GM19328 (cell line): ENCODE measurements around the gene KCNIP1.

ENCODE experiments used
- ATAC-seq: cut with Tn5 transposase; IDR thresholded peaks from one replicate; pipeline ENCODE4 v1.9.1; 2021; ENCODE audit warnings: mild to moderate bottlenecking, moderate library complexity; ENCODE audit not compliant: unreplicated experiment

Gene KCNIP1

DNA sequence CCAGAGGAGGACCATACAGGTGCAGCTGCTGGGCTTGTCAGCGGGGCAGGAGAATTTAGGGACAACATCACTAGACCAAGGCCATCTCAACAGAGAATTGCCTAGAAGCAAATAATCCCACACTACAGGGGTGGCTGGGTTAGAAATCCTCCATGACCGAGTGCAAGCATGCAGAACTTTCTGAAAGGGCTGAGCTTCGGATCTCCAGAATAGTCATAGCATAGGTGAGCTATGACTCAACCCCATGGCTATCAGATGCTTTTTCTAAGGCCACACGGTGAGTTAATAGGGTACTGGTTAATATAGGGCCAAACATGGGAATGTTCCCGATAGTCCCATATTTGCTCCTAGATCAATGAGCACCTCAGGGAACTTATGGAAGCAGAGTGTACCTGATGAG, 4.2 kb downstream of the KCNIP1 start:
- ATAC-seq = no peak

DNA sequence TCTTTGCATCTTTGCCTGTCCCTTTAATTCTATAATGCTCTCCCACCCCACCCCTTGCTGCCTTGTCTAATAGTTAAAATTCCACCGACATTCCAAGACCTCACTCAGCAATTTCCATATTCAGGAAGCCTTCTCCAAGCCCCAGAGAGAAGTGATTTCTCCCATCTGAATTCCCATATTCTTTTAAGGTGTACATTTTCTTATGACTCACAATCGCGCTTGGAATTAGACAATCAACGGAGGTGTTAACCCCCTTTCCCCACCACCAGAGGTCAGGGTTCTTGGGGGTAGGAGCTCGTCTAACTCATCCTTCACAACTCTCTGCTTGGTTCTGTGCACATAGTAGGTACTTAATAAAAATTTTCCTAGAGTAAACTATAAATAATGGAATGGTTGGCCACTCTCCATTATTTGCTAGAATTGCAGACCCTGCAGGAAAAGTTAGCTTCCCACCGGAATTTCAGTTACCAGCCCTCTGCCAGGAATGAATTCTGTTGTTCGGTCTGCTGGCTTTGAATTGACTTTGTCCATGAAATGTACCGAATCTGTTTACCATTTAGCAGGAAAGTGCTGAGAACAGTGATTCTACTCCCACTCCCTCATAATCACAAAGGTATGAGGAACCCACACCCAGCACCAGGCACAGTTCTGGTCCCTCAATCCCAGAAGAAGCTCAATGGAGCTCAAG, 5.0 kb downstream of the KCNIP1 start:
- ATAC-seq = no peak

DNA sequence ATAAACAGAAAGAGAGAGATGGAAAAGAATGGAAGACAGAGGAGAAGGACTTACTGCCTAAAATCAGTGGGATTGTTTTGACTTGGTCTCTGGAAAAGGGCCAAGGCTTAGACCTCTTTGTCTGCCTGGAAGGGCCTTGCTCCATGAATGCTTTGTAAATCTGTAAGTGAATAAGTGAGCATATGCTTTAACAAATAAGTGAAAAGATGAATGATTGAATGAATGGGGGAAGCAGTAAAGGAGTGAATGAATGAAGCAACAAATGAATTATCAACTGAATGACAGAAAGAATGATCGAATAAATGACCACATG, 5.5 kb downstream of the KCNIP1 start:
- ATAC-seq = no peak

DNA sequence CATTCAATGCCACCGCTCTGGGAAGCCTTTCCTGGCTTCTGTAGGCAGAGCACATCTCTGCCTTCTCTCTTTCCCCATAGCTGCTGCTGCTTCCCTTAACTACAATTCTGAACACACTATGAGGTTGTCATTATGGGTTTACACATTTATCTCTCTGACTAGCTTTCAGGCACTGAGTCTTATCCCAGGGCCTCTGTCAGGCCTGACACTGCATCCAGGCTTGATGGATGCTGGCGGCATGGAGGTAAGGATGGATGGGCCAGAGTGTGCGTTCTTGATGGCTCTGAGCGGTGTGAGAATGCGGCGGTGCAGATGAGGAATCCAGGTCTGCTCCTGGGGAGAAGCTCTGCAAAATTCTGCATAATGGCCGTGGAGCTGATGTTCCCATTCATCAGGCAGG, 6.3 kb downstream of the KCNIP1 start:
- ATAC-seq = no peak

DNA sequence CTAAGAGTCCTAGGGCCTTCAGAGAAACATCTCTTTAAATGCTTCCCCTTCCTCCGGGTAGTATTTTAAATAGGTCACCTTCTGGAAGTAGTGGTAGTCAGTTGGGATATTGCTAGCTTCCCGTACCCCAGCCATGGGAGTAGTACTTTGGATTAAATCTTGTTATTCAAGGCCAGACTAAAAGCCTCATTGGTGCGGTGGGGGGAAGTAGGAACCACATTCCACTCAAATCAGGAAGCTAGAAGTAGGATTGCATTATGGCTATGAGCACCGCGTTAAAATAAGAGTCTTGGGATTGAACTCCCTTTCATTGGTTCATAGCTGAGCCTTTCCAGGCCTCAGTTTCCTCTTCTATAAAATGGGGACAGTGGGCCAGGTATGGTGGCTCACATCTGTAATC, 6.7 kb downstream of the KCNIP1 start:
- no peak for ATAC-seq

DNA sequence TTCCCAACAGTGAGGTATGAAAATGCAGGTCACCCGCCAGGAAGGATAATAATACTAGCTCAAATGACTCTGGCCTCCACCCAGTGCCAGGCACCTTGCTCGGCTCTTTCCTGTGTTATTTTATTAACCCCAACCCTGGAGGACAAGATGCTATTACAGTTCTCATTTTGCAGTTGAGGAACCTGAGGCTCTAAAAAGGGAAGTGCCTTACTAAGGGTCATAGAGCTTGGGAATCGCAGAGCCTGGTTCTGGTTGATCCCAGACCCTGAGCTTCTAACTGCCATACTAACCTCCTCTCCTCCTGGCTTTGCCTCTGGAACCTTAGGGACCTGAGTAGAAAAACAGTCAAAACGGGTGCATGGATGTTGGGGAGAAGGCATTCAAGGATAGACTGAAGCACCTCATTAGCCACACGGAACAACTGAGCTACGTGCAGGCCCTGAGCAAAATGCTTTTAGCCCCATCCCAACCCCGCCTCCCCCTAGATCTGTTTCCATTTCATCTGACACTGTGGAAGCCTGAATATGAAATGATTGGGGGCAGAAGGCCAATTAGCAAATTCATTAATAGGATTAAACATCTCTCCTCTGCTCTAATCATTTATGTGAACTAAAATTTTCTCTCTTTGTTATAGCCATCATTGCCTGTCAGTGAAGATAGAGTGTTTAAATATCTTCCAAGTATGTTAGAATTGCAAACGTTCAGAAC, 7.9 kb downstream of the KCNIP1 start:
- no peak for ATAC-seq

DNA sequence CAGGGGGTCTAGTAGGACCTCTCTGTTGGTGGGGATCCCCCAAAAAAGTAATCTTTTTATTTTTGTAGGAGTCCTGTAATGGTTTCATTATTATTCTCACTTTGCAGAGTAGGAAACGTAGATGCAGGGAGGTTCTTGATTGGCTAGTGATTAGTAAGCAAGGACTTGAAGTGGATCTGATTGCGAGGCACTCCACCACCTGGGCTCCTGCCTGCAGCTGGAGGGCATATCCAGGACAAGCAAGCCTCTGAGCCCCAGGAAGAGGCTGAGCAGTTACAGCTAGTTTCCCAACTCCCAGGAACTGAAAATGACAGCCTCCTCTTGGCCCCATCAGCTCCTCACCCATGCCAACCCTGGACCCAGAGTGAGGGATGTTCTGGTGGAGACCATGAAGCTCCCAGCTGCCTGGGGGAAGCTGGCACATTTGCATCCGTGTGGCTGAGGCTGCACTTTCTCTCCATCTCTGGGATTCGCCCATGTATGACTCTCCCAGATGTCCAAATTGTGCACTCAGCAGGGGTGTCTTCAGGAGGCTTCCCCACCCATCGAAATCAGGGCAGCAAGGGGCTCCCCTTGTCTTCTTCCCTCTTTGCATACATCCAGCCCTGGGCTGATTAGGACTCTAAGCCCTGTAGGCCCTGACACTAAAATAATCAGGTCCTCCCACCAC, 10.2 kb downstream of the KCNIP1 start:
- ATAC-seq = no peak

DNA sequence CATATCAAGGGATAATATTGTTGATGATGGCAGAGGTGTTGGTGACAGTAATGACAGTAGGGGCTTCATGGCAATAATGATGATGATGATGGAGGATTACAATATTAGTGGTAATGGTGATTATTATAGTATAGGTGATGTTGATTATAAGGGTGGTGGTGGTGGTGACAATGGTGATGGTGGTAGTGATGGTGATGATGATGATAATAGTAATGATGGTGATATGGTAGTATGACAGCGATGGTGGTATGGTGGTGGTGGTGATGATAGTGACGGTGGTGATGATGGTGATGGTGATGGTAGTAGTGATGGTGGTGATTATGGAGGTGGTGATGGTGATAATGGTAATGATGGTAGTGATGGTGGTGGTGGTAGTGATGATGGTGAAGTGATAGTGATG, 13.6 kb downstream of the KCNIP1 start:
- ATAC-seq = no peak

DNA sequence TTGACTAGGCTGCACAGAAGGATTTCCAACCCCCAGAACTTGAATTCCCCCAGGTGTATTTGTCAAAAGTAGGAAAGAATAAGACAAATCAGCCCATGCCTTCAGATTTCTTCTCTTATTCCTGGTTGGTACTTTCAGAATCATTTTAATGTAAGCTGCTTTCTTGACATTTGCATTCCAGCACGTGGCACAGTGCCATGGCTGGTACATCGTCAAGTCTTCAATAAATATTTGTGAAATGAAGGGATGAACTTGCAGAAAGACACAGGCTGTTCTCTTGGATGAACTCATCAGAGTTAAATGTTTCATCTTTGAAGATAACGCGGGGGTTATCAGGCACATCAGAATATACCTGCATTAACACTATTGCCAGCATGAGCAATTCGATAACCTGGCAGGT, 14.5 kb downstream of the KCNIP1 start:
- ATAC-seq = no peak

DNA sequence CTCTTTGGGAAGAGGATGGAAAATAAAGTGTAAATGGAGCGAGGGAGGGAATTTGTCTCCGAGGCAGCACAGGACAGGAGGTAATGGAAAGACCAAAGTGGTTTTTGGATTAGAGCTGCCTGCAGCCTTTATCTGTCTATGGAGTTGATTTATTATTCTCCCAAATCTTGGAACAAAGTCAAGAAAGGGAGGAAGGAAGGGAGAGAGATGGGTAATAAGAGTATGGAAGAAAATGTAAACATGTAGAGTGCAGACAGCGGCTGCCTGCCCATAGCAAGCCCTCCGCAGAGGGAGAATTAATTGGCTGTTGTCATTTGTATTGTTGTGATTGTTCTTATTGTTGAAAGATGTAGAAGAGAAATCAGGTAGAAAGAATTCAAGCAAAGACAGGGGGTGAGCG, 15.7 kb downstream of the KCNIP1 start:
- no peak for ATAC-seq

DNA sequence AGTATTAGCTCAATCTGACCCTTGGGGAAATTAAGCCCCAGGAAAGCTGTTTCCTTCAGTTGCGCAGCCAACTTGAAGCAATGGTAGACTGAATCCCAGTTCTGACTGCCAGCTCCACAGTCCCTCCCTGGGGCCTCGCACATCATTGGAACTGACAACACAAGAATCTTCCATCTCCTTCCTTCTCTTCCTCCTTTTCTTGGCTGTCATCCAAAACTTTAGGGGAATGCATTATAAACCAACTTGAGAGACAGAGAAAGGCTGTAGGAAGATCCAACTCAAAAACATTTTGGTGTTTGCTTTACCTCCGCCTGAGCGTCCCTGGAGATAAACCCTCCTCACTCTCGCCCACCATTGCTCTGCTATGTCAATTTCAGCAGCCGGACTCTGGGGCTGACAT, 16.6 kb downstream of the KCNIP1 start:
- no peak for ATAC-seq

DNA sequence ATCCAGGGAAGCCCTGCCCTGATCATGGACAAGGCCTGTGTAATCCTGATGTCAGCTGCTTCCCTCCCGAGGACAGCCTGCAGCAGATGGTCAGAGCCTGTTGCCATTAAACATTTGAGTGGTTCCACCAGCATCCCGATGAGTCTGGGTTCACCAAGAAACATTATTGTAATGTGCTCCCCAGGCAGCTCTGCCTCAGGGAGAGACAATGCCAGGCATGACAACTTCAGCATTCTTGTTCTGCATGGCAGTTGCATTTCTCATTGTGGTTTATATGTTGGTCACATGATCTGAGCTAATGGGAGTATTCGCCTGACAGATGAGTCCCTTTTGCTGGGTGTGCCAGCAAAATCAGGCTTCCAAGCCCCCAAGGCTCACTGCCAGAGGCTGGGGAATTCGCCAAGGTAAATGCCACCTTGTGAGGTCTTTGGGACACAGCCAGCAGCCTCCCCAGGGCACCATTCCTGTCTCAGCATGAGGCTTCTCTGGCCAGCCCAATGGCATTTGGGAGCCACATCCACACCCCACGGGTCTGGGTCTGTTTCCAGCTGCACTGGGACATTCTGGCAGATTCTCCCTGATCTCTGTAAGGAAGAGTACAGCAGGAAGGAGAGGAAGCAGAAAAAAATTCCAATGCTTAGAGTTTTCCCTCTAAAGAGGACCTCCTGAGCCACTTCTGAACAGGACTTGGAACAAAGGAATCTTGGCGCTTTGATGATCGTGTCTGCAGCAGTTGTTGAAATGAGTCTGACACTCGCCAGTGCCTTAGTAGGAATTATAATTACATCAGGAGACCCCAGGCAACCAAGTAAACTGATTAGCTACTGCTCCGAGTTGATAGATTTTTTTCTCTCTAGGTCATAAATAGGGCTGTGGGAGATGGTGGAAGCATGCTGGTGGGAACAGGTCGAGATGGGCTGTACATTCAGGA, 18.7 kb downstream of the KCNIP1 start:
- no peak for ATAC-seq

DNA sequence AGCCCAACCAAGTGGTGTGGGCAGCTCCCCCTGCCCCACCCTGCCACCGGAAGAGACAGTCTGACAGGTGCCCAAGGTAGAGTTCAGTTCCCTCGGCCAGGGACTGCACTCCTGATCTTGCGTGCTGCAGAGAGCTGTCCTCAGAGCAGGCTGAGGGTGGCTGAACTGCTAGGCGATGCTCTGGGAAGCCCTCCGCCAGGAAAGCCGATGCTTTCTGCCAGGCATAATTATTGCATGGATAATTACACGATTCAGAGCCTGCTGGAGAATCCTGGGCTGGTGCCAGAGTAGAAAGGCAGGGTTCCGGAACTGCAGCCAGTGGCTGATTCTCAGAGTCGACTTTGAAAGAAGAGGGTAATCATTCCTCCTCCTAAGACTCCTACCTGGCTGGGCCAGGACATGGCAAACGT, 19.3 kb downstream of the KCNIP1 start:
- ATAC-seq = no peak

DNA sequence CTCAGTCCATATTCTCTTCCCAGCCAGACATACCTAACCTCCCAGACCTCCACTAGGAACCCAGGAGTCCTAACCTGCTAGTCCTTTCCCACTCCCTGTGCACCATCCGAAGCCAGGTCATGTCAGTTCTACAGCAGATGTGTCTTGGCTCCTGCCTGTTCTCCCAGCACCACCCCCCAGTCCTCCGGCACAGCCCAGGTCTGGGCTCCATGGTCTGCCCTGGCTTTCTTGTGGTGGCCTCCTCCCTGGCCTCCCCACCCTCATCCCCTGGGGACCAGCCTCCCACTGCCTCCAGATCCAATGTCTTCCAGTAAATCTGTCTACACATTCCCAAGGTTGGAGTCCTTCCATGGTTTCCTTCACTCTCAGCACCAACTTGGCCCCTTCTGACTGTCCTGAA, 20.0 kb downstream of the KCNIP1 start:
- ATAC-seq = no peak

DNA sequence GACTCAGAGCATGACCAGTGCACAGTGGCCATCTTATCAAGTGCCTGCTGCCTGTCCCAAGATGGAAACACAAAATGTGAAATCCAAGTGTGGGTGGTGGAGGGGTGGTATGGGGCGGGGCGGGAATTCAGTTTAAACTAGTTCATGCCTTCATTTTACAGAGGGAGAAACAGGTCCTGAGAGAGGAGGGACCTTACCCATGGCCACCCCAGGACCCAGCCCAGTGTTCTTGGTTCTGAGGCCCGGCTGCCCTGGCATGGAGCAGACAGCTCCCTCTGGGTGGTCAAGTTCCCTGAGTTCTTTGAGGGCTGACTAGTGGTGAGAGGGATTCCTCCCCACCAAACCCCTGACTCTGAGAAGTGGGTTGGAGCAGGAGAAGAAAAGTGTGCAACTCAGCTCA, 20.8 kb downstream of the KCNIP1 start:
- ATAC-seq = no peak

DNA sequence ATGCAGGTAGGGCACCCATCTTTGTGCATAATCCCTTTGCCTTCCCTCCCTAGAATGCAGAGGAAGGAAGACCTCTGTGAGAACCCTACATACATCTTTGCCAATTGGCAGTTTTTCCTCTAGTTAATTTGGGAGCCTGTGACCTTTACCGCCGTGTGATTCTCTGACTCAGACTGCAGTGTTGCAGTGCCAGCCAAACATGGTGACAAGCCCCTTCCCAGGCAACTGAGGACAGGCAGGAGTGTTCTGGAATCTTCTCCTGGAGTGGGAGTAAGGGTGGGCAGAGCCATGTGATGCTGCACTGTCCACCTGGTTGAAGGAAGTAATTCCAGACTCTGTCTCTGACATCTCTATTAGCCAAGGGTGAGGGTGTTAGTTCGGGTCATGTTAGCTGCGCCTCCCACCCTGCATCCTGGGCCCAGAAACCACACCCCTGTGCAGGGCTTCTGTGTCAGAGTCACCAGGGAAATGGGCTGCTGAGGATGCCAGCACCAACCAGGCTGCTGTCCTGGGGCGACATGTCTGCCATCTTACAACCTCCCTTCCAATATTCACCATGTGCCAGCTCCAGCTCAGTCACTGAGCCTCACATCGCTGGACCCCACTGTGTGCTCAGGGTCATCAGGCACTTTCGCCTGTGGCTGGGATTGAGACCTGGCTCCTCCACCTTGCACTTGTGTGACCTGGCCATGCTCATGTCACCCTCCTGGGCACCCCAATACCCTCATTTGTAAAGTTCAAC, 21.8 kb downstream of the KCNIP1 start:
- ATAC-seq = no peak

DNA sequence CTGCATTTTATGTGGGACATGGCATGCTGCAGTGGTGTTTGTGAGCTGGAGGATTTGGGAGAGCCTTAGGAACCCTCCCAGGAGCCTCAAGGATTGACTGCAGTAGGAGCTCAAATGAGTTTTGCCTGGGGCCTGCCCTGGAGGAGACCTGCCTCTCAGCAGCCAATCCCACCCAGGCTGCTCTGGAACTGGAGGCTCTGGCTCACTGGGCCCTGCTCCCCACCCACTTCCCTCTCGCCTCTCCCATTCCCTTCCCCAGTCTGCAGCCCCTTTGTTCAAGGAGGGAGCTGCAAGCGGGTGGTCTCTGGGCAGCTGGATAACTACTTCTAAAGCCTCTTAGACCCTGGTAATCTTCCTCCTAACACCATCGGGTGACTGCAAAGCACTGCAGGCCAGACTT, 24.2 kb downstream of the KCNIP1 start:
- ATAC-seq = no peak

DNA sequence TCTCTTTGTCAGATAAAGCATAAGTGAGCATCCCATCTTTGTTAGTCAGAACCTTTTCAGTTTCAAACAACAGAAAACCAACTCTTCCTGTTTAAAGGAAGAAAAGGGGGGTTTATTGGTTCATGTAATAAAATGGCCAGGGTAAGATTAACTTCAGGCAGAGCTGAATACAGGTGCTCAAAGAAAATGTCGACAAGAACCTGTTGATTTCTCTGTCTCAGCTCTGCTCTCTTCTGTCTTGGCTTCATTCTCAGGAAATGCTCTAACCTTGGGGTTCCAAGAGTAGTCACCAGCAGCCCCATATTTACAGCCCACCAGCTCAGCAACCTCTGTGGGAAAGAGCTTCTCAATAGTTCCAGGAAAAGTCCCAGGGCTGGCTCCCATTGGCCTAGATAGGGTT, 25.2 kb downstream of the KCNIP1 start:
- ATAC-seq = no peak

DNA sequence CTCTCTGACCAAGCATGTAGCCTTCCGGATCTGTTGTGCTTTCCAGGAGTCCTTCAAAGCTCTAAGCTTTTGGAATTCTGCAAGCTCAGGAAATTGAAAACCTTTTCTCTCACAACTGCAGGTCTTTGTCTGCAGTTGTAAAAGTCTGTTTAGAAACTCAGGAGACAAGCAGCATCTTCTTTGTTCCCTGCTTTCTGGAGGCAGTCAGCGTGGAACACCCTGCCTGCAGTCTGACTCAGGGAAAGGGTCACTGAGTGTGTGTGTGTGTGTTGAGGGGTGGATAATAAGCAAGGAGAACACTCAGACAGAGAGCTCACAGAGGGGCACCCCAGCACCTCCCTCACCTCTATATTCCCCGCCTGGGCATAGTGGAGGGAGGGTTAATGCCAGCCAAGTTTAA, 29.1 kb downstream of the KCNIP1 start:
- ATAC-seq = no peak

DNA sequence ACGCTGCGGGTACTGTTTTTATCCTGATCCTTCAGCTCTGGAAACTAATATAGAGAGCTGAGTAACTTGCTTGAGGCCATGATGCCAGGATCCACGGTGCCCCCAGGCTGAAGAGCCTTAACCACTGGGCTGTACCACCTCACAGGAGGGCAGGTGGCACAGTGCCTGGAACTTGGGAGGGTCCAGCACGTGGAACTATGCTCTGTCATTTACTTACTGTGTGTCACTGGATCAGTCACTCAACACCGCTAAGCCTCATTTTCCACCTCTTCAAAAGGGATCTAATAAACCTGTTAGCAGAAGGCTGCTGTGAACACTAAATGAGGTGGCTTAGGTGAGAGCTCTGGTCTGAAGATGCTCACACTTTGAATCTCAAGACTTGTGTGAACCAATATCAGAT, 29.6 kb downstream of the KCNIP1 start:
- no peak for ATAC-seq

DNA sequence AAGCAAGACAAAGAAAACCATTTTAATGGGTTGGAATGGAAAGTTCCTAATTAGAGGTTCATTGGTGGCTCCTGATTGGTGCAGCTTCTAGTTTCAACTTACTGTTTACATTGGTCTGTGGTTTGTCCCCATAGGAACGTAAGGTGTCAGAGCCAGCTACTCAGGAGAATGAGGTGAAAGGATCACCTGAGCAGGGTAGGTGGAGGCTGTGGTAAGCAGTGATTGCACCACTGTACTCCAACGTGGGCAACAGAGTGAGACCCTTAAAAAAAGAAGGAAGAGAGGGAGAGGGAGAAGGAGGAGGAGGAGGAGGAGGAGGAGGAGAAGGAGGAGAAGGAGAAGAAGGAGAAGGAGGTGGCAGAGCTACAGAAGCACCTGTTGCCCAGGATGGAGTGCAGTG, 30.4 kb downstream of the KCNIP1 start:
- no peak for ATAC-seq
